HepG2 (cell line): Measurements from ENCODE around the gene UNCX. TPM values are rescaled to one million over a fixed set of nuclear protein-coding genes. Genes with fewer than 3 reads are reported as not detected.

Experiments used
- CENPT ChIP-seq: sonication (generic); formaldehyde crosslinking; IDR thresholded peaks from 2 replicates; pipeline ENCODE4 v1.8.0; 2022; ENCODE audit warnings: low read depth, mild to moderate bottlenecking, moderate library complexity, missing genetic modification reagents
- FOXK2 ChIP-seq: fragments of 450-650 bp; IDR thresholded peaks from 2 replicates; pipeline ENCODE4 v1.6.1; 2016
- ZNF567 ChIP-seq: sonication (generic); formaldehyde crosslinking; IDR thresholded peaks from 2 replicates; pipeline ENCODE4 v1.8.1; 2023; ENCODE audit warnings: mild to moderate bottlenecking, missing genetic modification reagents, borderline replicate concordance
- ZNF879 ChIP-seq: sonication (generic); formaldehyde crosslinking; IDR thresholded peaks from 2 replicates; pipeline ENCODE4 v1.8.1; 2023; ENCODE audit warnings: missing genetic modification reagents
- polyA plus RNA-seq, 8 experiments: library from polyadenylated mRNA; depleted of rRNA in 3 of 8; stranded (reverse) in 7 of 8; unstranded in 1 of 8; fragments of >200 nt; fragmentation: Illumina TruSeq in 4 of 8; extraction: Trizol in 4 of 8; gene quantifications; 2 replicates each; pipeline versions ENCODE4 v1.2.1 to v1.2.3, GENCODE V29; 2011 to 2016; ENCODE audit warnings: low read depth in 4 of 8, missing spikeins in 1 of 8, mixed read lengths in 1 of 8; ENCODE audit not compliant: insufficient read depth in 1 of 8
- total RNA-seq, 5 experiments: library from RNA; depleted of rRNA; stranded (reverse); fragments of >200 nt; fragmentation: Illumina TruSeq; extraction: Trizol; gene quantifications; 2 replicates each; pipeline ENCODE4 v1.2.3, GENCODE V29; 2016; ENCODE audit warnings: low read depth in 1 of 5
- TF ChIP-seq, protein P1 (sequence below): sonication (generic); formaldehyde crosslinking; IDR thresholded peaks from 2 replicates; pipeline ENCODE4 v1.4.0; 2020; ENCODE audit warnings: mild to moderate bottlenecking, missing genetic modification reagents
- TF ChIP-seq, protein P2 (sequence below): IDR thresholded peaks from 2 replicates; pipeline ENCODE4 v1.4.0; 2020; ENCODE audit warnings: mild to moderate bottlenecking, missing genetic modification reagents

The UNCX gene
- total and polyA plus RNA-seq, 2 of the 13 experiments (the other 11 are each of a cell fraction or from before 2014, with no cell fraction given): not detected

DNA sequence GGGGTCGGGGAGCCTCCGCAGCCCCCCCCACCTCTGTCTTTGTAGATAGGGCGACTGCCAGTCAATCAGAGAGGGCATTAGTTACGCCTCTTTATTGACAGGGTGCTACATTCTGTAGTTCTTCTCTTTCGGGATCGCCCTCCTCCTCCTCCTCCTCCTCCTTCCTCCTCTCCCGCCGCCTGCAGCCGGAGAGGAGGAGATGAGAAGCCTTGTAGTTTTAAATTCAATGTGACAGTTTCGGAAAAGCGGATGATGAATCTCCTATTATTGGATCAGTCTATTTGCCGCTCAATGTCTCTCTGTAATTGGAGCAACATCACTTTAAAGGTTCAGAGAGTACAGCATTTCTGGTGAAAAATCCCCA, 587 bp upstream of the UNCX start (continued):
- TF ChIP-seq, protein P1, sequence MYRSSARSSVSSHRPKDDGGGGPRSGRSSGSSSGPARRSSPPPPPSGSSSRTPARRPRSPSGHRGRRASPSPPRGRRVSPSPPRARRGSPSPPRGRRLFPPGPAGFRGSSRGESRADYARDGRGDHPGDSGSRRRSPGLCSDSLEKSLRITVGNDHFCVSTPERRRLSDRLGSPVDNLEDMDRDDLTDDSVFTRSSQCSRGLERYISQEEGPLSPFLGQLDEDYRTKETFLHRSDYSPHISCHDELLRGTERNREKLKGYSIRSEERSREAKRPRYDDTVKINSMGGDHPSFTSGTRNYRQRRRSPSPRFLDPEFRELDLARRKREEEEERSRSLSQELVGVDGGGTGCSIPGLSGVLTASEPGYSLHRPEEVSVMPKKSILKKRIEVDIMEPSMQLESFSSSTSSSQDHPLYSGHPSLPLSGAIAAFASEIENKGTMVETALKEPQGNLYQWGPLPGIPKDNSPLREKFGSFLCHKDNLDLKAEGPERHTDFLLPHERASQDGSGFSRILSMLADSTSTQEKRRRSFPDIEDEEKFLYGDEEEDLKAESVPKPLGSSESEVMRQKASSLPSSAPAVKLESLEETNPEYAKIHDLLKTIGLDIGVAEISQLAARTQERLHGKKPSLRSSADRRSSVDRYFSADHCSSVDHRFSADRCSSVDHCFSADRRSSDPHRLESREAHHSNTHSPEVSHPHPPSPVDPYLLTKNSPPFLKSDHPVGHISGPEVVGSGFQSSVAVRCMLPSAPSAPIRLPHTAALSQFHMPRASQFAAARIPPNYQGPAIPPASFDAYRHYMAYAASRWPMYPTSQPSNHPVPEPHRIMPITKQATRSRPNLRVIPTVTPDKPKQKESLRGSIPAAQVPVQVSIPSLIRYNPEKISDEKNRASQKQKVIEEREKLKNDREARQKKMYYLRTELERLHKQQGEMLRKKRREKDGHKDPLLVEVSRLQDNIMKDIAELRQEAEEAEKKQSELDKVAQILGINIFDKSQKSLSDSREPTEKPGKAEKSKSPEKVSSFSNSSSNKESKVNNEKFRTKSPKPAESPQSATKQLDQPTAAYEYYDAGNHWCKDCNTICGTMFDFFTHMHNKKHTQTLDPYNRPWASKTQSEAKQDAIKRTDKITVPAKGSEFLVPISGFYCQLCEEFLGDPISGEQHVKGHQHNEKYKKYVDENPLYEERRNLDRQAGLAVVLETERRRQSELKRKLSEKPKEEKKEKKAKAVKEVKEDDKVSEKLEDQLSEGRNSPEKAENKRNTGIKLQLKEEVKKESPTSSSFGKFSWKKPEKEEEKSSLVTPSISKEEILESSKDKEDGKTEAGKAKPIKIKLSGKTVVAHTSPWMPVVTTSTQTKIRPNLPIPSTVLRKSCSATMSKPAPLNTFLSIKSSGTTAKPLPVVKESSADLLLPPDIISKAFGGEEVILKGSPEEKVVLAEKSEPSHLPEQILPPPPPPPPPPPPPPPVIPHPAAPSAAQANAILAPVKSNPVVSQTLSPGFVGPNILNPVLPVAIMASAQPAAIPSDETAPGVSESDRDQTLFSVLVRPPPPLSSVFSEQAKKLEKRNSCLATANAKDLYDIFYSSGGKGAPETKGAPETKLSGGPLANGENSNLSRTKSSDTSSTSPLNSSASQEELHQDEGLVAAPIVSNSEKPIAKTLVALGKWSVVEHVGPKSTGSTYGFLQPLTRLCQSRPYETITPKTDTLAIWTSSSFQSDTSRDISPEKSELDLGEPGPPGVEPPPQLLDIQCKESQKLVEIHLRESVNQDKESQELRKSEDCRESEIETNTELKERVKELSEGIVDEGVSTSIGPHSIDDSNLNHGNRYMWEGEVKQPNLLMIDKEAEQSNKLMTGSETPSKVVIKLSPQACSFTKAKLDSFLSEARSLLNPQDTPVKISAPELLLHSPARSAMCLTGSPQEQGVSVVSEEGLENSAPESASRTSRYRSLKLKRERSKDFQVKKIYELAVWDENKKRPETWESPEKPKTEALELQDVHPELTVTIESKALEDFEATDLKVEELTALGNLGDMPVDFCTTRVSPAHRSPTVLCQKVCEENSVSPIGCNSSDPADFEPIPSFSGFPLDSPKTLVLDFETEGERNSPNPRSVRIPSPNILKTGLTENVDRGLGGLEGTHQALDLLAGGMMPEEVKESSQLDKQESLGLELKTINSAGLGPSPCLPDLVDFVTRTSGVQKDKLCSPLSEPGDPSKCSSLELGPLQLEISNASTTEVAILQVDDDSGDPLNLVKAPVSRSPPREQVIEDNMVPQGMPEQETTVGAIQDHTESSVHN (CRISPR knock-in tag): no peak
- TF ChIP-seq FOXK2 (no peak), ZNF567 (CRISPR knock-in tag) (no peak), ZNF879 (CRISPR knock-in tag) (no peak), CENPT (CRISPR knock-in tag) (no peak)
- TF ChIP-seq, protein P2, sequence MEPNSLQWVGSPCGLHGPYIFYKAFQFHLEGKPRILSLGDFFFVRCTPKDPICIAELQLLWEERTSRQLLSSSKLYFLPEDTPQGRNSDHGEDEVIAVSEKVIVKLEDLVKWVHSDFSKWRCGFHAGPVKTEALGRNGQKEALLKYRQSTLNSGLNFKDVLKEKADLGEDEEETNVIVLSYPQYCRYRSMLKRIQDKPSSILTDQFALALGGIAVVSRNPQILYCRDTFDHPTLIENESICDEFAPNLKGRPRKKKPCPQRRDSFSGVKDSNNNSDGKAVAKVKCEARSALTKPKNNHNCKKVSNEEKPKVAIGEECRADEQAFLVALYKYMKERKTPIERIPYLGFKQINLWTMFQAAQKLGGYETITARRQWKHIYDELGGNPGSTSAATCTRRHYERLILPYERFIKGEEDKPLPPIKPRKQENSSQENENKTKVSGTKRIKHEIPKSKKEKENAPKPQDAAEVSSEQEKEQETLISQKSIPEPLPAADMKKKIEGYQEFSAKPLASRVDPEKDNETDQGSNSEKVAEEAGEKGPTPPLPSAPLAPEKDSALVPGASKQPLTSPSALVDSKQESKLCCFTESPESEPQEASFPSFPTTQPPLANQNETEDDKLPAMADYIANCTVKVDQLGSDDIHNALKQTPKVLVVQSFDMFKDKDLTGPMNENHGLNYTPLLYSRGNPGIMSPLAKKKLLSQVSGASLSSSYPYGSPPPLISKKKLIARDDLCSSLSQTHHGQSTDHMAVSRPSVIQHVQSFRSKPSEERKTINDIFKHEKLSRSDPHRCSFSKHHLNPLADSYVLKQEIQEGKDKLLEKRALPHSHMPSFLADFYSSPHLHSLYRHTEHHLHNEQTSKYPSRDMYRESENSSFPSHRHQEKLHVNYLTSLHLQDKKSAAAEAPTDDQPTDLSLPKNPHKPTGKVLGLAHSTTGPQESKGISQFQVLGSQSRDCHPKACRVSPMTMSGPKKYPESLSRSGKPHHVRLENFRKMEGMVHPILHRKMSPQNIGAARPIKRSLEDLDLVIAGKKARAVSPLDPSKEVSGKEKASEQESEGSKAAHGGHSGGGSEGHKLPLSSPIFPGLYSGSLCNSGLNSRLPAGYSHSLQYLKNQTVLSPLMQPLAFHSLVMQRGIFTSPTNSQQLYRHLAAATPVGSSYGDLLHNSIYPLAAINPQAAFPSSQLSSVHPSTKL (CRISPR knock-in tag): no peak
